NCI-H524 treated with DMSO at 0.1 percent for 48 hours (cell line): ENCODE measurements around the gene GABRA5.

Experiments used
- DNase-seq: peaks from one replicate; lab custom pipeline; 2025; lab: John Stamatoyannopoulos, UW

Gene GABRA5

DNA sequence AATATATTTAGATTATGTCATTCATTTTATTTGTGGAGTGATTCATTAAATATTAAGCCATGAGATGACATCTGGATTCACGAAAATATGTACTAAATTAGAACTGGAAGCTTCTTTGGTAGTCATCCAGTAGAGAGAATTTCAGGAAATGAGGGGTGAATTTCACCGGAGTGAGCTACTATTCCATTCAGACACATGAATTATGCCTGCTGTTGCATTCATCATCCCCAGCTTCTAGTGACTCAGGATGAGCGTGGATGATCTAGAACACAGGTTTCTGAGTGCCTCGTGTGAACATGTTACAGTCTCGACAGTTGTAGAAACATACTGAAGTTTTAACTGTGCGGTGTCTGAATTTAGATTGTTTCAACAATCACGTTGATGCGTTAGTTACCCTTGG lies 61.2 kb downstream of the GABRA5 start:
- DNase-seq, result no peak

DNA sequence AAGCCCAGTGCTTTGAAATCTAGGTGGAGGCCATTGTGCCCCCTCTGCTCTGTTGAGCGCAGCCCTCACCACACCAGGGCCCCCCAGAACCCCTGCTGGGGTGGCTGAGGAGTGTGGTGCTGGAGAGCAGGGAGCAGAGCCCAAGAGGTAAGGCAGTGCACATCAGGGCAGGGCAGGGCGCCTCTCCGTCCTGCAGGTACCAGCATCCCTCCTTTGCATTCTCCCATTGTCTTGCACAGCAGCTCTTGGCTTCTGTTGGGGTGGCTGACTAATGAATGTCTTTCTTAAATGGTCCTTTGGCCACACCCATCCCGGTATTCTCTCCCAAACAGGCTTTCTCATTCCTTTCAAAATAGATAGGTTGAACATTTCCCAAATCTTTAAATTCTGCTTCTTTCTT lies 62.7 kb downstream of the GABRA5 start:
- DNase-seq, result no peak

DNA sequence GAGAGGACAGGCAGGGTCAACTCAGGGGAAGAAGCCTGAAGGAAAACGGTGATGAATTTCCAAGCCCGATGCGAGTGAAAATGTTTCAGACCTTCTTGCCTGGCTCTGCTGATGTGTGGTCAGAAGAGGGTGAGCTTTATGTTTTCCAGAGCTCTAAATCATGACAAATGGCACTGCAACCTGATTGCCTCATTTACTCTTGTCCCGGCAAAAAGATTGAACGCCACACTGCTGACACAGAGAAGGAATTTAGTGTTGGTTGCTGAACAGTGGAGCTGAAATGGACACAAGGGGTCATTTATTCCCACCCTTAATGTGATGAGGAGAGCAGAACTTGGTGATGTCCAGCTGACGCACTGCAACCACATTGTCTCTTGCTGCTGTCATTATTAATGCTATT lies 68.0 kb downstream of the GABRA5 start:
- DNase-seq, result no peak

DNA sequence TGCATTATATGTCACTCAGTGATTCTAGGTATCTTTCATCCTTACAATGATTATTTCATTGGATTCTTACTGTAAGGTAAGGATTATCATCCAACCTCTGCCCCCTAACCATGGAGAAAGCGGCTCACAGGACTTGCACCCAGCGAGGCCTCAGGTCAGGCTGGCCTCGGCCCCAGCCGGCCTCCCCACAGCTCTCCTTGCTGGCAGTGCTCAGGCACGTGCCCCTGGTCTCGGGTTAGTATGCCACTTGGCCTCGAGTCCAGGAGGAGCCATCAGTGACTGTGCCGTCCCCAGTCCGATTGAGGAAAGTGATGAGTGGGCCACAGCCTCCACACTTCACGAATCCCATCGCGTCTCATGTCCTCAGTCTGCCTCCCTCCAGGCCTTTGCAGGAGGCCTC lies 68.5 kb downstream of the GABRA5 start:
- no peak for DNase-seq

DNA sequence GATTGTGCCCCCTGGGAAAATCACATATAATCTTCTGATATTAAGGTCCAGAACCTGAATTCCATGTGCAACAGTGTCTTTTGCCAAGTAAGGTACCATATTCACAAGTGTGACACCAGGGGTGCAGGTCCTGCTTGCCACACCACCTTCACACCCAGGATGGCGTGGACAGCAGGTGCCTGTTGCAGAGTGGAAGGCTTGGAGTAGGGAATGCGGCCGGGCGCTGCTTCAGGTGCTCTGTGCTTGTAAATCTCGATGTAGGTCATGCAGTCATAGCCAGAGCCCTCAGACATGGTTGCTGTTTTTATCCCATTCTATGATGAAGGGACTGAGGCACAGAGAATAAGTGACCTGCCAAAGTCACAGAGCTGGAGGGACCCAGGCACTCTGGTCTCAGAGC lies 69.6 kb downstream of the GABRA5 start:
- DNase-seq, result no peak

DNA sequence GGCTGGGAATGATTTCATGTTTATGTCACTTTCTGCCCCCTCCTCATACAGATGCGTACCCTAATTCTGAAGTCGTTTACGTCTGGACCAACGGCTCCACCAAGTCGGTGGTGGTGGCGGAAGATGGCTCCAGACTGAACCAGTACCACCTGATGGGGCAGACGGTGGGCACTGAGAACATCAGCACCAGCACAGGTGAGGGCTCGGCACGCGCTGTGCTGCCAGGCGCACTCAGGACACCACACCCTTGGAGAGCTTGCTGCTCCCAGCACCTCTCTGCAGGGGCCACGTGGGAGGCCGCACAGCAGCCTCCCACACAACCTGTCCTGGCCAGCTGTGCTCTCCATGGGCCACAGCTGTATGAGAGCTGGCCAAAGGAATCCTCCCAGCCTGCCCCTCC lies 70.3 kb downstream of the GABRA5 start:
- DNase-seq, result no peak

DNA sequence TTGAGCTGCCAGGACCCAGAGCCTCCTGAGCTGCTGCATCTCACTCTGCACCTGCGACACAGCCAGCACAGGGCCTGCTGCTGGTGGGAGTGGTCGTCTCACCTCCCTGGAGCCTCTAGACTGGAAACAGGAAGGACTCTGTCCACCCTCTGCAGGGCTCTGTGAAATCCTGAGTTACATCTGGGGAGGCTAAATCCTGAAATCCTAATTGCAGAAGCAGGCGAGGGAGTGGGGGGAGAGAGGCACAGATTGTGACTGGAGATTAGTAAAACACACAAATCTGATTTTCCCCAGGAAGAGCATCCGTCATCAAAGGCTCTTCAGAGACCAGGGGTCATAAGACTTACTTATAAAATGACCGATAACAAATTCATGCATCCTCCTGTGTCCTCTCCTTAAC lies 72.5 kb downstream of the GABRA5 start:
- DNase-seq, result no peak

DNA sequence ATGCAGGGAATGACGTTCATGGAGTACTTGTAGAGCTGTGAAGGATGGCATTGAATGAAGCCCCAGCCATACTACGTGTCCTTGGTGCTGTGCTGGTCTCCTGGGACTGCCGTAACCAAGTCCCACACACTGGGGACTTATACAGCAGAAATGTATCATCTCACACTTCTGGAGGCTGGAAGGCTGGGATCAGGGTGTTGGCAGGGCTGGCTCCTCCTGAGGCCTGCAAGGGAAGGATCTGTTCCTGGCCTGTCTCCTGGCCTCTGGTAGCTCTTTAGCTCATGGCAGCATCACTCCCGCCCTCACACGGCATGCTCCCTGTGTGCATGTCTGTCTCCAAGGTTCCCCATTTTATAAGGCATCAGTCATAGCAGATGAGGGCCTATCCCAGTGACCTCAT lies 74.6 kb downstream of the GABRA5 start:
- no peak for DNase-seq

DNA sequence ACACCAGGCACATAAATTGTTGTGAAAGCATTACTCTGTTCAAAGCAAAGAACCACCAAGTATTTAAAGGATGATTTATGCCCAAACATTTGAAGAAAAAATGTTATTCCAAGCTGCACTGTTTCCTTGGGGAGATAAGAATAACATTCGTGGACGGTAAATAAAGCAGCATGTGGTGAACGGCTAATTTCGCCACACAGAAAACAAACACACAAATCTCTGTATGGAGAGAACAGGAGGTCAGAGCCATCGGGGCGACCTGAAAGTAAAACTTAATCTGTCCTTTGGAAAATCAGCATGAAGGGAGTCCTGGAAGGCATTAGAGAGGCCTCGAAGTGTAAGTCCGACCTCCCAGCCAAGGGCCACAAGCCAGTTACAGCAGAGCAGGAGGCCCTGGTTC lies 77.0 kb downstream of the GABRA5 start:
- DNase-seq, result no peak

DNA sequence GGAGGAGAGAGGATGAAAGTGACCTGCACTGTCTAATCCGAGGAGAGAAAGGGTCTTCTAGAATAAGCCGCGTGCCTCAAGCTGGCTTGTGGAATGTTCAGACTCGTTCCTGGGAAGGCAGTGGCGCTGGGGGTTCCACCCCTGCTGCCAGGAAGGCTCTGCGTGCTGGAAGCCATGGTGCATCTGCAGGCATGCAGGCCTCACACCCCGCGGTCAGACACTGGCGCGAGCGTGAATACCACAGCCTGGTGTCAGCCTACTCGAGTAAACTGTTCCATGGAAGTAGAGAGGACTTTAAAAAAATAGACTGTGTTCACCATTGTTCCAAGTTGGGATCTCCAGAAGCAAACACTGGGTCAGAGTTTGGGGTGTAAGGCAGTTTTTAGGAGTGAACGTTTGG lies 78.2 kb downstream of the GABRA5 start:
- DNase-seq, result no peak

DNA sequence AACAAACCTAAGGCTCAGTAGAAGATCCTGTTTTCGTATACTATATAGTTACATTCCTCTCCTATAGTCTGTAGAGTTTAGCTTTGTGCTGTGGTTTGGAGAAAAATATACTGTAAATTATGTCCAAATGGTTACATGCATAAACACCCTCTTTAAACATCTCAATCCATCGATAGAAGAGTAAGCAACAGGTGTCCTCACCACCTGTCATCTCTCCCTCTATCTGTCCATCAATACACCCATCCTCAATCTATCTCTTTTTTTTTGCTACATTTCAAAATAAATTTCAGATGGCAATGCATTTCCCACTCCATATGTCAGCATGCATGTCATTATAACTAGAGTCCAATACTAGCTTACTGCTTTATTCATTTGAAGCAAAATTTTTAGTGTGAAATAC lies 83.1 kb downstream of the GABRA5 start:
- DNase-seq, result no peak

DNA sequence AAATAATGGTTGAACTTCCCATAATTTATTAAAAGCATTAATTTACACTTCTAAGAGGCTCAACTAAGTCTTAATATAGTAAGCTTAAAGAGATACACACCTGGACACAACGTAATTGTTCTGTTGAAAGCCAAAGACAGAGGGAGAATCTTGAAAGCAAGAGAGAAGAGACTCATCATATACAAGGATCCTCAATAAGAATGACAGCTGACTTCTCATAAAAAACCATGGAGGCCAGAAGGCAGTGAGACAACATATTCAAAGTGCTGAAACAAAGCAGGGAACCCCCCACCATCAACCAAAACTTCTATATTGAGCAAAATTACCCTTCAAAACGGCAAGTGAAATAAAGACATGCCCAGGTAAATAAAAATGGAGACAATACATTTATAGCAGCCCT lies 87.5 kb downstream of the GABRA5 start:
- no peak for DNase-seq

DNA sequence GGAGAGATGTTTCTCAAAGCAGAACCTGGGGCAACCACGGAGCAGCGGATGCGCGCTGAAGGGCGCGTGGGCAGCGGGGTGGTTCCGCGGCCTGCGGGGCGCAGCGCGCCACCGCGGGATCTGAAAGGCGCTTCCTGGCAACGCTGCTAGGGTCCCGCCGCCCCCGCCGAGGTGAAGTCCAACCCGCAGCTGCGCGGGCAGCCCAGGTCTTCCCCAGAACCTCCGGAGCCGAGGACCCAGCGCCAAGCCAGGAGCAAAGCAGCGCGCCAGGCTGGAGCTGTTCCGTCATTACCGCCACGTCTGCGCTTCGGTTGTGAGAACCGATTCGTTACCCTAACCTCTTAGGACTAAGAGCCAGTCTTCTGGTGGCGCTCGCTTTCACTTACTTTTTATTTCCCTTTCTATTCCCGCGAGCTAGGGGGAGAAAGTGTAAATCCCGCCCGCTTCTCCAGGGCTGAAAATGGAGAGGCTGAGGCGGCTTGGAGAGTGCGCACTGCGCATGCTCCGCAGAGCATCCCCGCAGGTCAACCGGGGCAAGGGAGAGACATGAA lies 100.9 kb downstream of the GABRA5 start:
- peak; percentile 23 for DNase-seq

DNA sequence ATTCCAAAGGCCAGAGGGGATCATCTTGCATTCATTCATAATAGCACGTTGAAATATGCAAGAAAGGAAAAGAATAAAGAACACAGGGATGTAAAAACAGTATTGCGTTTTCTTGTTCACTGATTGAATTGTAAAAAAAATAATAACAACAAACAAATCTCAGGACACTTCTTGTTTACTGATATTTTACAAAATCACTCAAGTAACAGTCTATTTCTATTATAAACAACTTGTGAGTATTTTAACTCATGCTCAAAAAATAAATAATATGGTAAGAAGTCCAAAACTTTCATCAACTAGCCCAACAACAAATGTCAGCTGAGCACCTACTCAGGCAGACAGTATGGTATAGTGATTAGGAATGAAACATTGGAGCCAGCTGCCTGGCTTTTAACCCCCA lies 101.9 kb downstream of the GABRA5 start:
- no peak for DNase-seq

DNA sequence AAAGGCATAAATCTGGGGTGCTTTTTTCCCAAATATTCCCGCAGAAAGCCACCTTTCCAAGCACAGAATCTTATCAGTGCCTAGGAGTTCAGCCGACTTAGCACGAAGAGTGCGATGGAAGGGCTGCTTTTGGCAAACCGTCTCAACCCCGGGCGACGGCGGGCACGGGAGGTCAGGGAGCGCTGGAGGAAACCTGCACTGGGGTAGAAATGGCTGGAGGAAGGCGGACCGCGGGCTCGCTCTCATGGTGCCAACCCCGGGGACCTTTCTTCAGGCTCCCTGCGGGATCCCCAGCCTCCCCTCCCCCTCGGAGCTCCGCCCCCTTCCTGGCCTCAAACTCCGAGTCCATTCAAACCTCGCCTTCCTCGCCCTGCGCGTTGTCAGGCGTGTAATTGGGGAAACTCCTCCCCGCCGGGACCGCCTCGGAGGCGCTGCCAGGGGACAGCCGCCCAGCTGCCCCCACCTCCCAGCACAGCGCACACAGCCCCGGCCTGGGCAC lies 103.9 kb downstream of the GABRA5 start, which contains the start of gene GABRG3:
Gene GABRG3 (plus strand): TSS at position 470 of the 499 bp plus-strand sequence.
- DNase-seq, result no peak

DNA sequence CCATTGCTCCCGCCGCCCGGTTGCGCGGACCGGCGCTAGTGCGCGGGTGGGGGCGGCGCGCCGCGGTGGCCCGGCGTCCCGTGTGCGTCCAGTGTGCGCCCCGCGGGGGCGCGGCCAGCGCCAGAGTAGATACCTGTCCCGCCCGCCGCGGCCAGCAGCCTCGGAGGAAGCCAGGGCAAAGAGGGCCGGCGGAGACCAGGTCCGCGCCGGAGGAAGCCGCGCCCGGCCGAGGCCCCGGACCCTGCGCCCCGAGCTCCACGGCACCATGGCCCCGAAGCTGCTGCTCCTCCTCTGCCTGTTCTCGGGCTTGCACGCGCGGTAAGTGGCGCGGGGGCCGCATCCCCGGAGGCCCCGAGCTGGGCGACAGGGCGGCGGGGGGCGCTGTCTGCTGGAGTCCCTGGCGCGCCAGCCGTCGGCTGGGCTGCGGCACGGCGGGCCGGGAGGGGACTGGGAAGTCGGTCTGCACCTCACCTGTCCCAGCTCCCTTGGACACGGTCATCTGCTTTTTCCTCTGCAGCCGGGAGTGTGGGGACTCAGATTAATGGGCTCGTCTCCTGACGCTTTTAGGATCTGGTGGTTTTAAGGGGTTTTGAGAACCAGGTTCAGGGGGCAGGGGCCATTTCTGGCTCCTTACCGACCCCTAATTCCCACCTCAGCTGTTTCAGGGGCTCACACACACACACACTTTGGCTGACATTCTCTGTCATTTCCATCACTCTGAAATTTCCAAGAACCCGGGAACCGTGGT lies 104.6 kb downstream of the GABRA5 start:
- DNase-seq, result no peak

DNA sequence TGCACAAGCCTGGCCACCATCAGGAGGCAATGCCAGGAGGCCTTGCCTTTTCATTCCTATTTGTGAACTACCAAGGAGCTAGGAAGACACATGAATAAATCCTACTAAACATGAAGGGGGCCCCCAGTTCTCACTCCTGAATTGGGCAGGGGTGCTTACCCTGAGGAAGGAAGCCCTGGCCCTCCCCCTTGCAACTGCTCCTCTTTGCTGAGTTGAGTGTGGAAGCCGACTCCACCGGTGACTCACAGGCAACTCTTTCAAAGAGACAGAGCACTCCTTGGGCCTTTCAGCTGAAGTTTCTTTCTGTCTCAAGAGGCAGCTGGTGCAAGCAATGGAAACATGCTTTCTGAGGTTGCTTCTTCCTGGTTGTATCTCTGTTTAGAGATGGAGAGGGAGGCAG lies 105.8 kb downstream of the GABRA5 start:
- DNase-seq, result no peak

DNA sequence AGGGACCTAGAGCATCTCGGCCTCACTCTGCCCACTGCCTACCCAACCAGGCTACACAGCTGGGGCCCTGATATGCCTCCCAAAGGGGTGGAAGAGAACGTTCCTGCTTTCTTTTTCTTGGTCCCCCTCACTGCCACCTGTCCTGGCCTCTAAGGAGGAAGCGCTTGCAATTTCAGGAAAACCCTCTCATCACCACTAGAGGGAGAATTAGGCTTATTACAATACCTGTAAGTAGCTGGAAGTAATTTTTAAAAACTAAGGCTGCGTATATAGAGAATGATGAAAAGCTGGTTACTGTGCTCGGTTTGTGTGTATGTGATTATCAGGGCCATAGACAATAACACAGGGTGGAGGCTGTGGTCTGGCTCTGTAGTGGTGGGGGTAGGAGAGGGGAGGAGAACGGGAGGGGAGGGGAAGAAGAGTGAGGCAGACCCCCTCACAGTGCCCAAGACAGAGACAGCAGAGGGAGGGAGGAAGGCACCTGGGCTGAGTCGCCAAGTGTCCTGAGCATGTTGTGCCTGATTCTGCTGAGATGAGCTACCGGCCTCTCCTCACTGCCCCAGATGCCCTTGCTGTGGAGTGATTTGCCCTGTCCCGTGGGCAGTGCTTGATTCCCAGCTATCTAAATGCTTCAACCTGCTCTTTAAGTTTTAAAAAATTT lies 107.4 kb downstream of the GABRA5 start:
- peak; percentile 33 for DNase-seq

DNA sequence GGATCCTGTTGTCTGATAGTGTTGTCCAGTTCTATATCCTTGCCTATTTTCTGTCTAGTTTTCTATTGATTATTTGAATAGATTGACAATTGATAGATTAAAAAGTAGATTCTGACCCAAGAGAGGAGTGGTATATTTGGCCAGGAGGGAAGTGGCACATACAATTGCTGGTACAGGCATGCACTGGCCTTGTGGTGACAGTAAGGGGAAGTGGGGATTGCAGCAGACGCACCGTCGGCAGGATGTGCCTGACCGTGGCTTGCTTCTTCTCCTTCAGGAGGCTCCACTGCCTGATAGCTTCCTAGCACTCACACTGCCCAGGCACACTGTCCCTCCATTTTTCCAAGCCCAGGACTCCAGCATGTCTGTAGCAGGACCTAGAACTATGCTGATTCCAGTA lies 114.6 kb downstream of the GABRA5 start:
- no peak for DNase-seq

DNA sequence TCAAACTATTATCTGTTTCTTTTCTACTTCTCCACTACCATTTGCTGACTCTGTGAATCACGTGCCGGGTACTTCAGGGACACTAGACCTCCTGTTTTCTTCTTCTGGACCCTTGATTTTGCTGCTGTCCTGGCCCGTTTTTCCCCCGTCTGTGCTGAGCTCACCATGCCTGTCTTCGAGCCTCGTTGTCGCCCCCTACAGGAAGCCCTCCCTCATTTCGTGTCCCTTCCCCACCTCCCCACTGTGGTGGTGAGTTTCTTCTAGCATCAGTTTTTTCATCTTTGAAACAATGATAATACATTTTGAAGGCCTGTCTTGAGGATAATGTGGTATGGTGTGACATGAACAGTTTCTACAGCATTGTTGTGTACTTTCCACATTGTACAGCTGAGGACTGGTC lies 117.0 kb downstream of the GABRA5 start:
- DNase-seq, result no peak

DNA sequence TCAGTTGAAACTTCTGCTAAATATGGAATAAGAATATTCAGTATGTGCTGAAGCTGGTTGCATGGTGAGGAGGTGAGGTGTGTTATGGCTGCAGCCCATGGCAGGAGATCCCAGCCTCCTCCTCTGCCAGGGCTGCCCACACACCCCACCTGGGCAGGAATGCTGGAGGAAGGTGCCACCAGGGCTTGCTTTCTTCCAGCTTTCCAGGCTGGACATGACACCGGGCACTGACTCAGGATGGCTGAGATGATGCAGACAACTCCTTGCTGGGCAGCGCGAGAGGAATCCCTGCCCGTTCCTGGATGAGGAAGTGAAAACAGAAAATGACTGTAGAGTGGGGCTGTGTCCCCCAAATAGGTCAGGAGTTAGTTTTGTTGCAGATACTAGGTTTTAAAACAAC lies 118.2 kb downstream of the GABRA5 start:
- no peak for DNase-seq

DNA sequence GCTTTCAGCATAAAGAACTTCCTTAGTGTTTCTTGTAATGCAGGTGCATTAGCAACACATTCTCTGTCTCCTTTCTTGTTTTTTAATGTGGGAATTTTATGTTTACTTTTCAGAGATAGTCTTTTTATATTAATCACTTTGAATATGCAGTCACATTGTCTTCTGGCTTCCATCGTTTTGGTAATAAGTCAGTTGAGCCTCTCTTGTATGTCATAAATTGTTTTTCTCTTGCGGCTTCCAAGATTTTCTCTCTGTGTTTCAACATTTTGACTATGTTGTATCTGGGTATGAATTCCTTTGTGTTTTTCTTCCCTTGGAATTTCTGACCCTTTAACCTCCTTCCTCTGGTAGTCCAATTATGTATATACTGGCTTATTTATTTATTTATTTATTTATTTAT lies 129.4 kb downstream of the GABRA5 start:
- DNase-seq, result no peak
